Activated T-cell treated with anti-CD3 and anti-CD28 coated beads for 1 hour (primary cell): Measurements from ENCODE around the gene TCEAL1.
"Not testable (repeated sequence)": the region's sequence is repeated elsewhere in the genome, so short reads cannot be mapped to it uniquely, and the experiment has no call there.

ENCODE experiments used
- DNase-seq: peaks from one replicate; pipeline ENCODE4 v3.0.0-alpha.2; 2020; ENCODE audit warnings: low read depth

The TCEAL1 gene

DNA sequence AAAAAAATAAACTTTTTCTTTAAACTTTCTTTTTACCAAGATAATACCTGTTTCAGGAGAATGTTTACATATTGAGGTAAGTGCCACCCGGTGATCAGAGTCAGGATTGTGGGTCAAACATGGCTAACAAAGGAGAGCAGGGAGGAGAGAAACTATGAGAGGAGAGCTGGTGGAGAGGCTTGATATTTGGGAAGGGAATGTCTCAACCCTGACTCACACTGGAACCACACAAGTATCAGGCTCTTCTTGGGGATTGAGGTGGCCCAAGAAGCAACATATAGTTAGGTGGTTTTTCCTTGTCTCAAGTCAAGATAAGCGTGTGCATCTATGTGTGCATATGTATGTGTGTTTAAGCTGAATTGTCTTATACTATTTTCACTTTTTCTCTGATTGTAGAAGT, 6.7 kb downstream of the TCEAL1 start:
- no peak for DNase-seq

GRCh38 chrX:103637604-103638338, 9.0 kb downstream of the TCEAL1 start:
- no peak for DNase-seq

GRCh38 chrX:103638479-103639346, 9.9 kb downstream of the TCEAL1 start:
- not testable (repeated sequence) for DNase-seq

- no peak for DNase-seq
Measured at GRCh38 chrX:103640401-103641155, 11.8 kb downstream of the TCEAL1 start.

DNA sequence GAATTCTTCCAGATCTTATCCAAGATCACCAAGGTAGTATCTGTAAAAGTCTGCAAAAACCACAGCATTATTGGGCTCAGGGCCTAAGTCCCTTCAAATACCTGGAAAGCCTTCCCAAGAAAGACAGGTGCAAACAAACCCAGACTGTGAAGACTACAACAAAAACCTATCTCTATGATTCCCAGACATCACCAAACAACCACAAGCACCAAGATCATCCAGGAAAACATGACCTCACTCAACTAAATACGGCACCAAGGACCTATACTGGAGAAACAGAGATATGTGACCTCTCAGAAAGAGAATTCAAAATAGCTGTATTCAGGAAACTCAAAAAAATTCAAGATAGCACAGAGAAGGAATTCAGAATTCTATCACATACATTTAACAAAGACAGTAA, 15.3 kb downstream of the TCEAL1 start:
- DNase-seq: no peak

GRCh38 chrX:103647630-103648029, 18.9 kb downstream of the TCEAL1 start:
- no peak for DNase-seq

GRCh38 chrX:103651151-103651773, 22.5 kb downstream of the TCEAL1 start:
- no peak for DNase-seq

GRCh38 chrX:103655230-103656000, 26.6 kb downstream of the TCEAL1 start:
- not testable (repeated sequence) for DNase-seq

- DNase-seq: no peak
Measured at GRCh38 chrX:103656617-103657016, 27.8 kb downstream of the TCEAL1 start.

DNA sequence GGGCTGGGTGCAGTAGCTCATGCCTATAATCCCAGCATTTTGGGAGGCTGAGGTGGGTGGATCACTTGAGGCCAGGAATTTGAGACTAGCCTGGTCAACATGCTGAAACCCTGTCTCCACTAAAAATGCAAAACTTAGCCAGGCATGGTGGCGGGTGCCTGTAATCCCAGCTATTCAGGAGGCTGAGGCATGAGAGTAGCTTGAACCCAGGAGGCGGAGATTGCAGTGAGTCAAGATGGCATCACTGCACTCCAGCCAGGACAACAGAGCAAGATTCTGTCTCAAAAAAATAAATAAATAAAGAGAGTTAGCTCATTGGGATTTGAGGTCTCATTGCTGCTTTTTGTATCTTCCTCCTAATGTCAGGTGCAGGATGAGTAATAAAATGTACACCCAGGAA, 28.3 kb downstream of the TCEAL1 start:
- not testable (repeated sequence) for DNase-seq

- no peak for DNase-seq
Measured at GRCh38 chrX:103658681-103659433, 30.1 kb downstream of the TCEAL1 start.

- DNase-seq: not testable (repeated sequence)
Measured at GRCh38 chrX:103659460-103659859, 30.7 kb downstream of the TCEAL1 start.

- no peak for DNase-seq
Measured at GRCh38 chrX:103663981-103664762, 35.4 kb downstream of the TCEAL1 start.

DNA sequence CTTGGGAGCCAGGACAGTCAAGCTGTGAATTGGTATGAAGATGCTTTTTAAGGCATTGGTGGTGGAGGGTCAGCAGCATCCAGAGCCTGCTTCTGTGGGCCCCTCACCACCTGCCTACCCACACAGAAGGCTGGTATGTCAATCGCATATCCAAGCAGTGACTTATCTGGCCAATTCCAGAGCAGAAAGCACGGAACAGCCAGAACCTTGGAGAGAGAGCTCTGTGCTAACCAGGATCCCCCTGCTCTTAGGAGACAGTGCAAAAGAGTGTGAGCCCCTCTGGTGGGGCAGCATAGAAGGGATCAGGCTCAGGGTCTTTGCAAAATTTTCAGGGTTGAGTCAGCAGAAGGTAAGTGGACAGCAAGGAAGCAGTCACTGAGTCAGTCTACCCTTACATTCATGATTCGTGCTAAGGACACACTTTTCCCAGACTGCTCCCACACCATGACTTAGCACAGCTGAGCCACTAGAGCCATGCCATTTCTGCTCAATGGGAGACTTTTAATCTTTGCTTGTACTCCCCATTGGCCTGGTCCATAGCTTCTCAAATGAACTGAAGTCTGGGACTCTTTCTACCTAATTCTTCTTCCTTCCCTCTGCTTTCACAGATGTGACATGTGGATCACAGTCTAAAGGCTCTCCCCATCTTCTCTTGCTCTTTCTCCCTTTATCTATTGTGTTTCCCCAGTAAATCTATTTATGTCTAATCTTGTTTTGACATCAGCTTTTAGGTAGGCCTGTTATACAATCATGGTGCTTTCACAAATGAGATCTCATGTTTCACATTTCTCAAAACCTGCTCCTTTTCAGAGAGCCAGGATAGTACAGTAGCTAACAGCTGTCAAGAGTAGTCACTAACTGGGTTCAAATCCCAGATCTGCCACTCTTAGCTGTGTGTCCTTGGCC, 37.7 kb downstream of the TCEAL1 start:
- no peak for DNase-seq

DNA sequence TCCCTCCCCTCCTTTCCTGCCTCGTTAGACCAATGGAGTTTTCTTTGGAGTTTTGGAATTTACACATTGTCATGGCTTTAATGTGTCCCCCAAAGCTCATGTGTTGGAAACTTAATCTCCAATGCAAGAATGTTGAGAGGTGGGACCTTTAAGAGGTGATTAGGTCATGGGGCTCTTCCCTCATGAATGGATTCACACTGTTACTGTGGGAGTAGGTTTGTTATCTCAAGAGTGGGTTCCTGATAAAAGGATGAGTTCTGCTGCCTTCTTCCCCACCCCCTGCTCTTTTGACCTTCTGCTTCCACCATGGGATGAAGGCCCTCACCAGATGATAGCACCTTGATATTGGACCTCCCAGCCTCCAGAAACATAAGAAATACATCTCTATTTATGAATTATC, 41.0 kb downstream of the TCEAL1 start:
- no peak for DNase-seq

- no peak for DNase-seq
Measured at GRCh38 chrX:103674531-103675454, 46.0 kb downstream of the TCEAL1 start.

GRCh38 chrX:103678199-103678993, 49.6 kb downstream of the TCEAL1 start:
- no peak for DNase-seq
